ENCODE measurements around the gene PPP2R2D.
A peak's percentile ranks its signal among the peaks of the same experiment; 100 is the strongest.

PPP2R2D gene

DNA sequence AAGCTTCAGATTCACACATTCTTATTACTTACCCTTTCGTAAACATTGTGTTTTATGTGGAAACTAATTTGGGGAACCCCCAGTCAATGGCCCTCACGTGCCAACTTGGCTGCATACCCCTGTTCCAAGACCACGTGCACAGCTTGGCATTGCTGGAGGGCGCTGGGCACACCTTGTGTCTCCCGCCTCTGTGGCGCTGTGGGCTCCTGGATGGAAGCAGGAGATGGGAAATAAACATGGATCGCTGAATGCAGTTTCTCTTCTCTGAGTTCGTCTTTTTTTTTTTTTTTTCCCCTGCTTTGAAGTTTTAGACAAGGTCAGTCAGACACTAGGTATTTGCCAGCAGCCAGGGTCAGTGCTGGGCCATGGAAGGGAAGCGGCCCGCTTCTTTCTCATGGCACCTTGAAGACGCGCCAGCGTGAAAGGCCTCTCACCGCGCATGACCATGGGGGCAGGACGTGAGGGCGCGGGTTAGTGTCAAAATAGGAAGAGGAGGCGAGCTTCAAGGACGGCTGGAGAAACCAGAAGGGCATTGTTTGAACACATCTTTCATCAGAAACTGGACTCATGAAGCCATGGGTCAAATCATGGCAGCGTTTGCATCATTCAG is 53.7 kb downstream of the PPP2R2D start:
- DNase-seq = no peak

- no peak for DNase-seq
Measured at GRCh38 chr10:131955591-131956340, 55.0 kb downstream of the PPP2R2D start.

DNA sequence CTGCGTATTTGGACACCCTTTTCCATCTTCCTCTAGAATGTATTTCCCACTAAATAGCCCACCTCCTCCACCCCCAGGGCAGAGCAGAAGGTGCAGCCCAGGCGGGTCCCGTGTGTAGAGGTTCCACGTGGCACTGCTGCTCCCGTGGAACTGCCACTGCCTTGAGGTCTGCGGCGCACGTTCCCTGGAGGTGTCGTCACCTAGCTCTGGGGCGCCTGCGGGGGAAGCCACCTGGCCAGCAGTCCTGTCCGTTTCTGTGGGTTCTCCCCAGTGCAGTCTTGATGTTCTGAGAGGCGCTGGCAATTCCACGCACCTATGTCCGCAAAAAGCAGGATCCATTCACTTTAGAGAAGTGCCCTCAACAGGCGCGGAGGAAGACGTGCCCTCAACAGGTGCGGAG is 59.0 kb downstream of the PPP2R2D start:
- no peak for DNase-seq

GRCh38 chr10:131960631-131961046 is 59.8 kb downstream of the PPP2R2D start:
- no peak for DNase-seq

- no peak for DNase-seq
Measured at GRCh38 chr10:131961047-131961776, 60.4 kb downstream of the PPP2R2D start.

DNA sequence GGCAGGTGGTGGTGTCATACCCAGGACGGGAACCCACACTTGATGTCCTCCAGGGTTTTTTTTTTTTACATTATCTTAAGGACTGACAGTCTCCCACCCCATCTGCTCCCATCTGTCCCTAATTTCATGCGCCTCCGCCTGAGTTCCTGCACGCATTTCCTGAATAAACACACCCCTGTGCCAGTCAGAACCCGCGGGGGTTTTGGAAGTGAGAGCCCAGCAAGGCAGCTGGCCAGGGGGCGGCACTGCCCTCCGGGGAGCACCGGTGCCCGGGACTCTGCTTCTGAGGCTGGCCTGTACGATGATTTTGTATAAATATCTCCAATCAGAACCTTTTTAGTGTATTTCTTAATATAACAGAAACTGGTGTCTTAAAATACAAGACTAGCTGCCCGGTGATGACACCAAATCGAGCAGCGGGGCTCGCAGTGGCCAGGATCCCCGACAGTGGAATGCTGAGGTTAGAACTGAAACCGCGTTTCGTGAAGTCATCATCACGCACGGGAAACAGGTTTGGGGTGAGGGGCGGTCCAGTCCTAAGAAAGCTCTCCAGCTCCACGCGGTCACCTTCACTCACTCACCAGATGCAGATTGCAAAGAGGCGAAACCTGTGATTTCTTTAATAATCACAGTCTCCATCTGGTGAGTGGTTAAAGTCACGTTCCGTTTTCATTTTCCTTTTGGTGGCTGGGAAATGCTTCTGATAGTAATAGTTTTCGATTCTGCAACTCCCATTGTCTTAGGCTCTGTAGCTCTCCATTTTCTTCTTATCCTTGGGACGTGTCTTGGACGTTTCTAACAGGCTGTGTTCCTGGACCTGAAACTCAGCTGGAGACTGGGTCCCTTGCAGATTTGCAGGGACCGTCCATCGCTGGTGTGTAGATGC is 61.2 kb downstream of the PPP2R2D start:
- peak in 1 of 2 experiments; percentile 51 for DNase-seq

- DNase-seq = no peak
Measured at GRCh38 chr10:131963350-131963749, 62.5 kb downstream of the PPP2R2D start.

- DNase-seq = no peak
Measured at GRCh38 chr10:131963811-131964210, 63.0 kb downstream of the PPP2R2D start.

GRCh38 chr10:131964298-131964697 is 63.5 kb downstream of the PPP2R2D start:
- no peak for DNase-seq

DNA sequence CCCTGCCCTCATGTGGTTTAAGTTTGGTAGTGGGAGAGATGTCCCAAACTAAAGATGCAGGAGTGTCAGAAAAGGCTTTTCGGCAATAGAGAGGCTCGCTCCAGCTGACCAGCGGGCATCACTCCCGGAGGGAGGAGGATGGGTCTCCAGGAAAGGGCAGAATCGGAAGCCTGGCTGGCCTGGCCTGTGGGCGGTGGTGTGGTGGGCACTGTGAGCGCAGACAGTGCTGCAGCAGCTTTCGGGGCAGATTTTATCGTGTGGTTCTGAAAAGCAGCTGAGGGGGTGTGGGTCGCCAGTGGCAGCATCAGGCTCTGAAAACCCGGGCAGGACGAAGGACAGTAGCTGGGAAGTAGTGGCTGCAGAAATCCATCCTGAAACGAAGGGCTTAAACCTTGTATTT is 68.1 kb downstream of the PPP2R2D start:
- no peak for DNase-seq

DNA sequence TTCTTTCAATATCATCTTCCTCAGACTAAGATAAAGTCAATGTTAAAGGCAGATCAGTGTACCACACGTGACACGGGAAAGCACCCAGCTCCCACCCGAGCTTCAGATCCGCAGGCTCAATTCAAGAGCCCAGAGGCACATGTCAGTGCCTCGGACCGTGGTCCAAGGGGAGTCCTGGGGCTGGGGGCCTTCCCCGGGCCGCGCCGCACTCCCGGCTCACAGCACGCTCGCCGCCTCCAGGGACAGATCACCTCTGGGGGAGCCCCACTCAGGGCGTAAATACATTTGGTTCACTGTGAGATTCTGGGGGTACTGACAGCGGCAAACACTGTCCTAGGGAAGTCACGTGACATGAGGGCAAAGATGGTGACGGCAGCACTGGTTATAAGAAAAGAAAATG is 70.1 kb downstream of the PPP2R2D start:
- no peak for DNase-seq

DNA sequence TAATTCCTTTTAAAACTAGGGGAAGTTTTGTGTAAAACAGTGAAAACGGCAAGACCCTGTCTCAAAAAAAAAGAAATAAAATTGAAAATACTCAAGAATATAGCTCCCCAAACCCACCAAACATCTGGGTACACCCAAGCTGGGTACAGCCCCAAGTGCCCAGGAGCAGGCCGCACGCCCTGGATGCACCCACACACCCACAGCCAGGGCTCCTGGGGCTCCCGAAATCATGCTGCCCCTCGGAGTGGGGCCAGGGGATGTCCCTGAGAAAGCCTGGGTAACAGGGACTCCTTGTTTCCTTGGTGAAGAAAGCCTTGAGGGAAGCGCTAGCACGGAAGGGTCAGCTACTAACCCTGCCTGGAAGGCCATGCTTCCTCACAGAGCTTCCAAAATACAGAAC is 70.8 kb downstream of the PPP2R2D start:
- no peak for DNase-seq

GRCh38 chr10:131972474-131973071 is 71.8 kb downstream of the PPP2R2D start:
- no peak for DNase-seq

GRCh38 chr10:131973160-131973951 is 72.5 kb downstream of the PPP2R2D start:
- no peak for DNase-seq

DNA sequence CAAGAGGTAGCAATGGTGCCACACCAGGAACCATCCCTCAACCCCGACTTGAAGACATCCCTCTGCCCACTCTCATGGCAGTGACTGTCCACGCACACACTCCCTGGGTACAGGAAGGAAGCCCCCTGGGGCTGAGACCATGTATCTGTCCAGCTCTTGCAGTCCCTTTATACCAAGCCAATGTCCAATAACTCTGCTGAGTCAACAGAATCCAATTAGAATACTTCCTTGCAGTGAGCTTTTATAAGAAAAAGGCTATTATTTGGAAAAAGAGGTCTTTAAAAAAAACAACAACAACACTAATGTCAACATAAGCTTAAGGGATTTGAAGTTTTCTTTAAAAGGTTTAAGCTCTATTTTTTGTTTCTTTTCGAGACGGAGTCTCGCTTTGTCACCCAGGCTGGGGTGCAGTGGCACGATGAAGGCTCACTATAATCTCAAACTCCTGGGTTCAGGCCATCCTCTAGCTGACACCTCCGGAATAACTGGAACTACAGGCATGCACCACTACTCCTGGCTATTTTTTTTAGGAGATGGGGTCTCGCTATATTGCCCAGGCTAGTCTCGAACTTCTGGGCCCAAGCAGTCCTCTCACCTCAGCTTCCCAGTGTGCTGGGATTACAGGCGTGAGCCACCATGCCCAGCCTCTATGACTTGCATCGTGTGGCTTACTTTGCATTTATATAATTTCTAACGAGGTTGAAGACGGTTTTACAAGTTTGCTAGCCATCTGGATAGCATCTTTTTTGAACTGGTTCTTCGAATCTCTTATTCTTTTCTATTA is 73.4 kb downstream of the PPP2R2D start:
- DNase-seq = no peak

DNA sequence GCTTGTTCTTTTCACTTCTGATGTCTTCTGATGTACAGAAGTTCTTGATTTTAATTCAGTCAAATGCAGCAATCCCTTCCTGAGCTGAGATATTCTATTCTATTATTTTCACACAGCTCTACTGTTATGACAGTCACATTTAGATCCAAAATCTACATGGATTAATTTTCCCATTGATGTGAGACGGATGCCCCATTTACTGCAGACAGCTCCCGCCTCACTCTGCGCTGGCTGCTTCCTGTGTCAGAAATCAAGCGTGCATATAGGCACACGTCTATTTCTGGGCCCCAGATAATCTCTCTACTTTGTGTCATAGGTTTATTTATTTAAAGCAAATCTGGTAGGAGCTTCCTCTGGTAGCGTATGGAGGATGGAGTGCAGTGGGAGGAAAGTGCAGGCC is 74.2 kb downstream of the PPP2R2D start:
- DNase-seq = no peak

DNA sequence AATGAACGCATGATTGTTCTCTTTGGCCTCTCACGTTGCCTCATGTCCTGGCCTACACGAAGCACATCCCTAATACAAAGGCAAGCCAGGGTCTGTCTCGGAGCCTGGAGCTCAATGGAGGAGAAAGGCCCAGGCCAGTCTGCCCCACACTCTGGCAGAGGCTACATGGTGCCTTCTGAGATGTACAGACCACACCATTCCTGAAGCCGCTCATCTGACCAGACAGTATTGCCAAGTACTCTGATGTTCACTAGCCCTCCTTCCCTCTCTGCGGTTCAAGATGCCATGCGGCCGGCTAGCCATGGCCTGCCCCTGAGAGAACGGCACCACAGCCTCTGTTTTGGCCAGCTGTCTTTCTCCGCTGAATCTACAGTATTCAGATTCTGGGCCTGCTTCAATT is 75.0 kb downstream of the PPP2R2D start:
- no peak for DNase-seq

- DNase-seq = no peak
Measured at GRCh38 chr10:131977323-131978096, 76.7 kb downstream of the PPP2R2D start.

DNA sequence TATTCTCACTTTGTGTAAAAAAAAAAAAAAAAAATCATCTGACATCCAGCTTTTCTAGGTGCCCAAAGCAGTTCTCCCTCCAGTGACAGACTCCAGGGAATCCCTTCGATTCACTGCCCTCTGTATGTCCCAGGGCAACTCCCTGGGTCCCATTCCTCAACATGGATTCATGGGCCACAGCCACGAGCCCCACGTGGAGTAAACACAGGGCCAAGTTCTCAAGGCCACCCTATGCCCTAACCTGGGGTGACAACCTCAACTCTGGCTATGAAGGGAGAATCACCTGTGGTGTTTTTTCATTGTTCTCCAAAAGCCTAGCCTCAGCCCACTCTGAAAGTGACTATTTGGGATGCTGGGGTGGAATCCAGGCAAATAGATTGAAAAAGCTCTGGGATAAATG is 77.6 kb downstream of the PPP2R2D start:
- no peak for DNase-seq

DNA sequence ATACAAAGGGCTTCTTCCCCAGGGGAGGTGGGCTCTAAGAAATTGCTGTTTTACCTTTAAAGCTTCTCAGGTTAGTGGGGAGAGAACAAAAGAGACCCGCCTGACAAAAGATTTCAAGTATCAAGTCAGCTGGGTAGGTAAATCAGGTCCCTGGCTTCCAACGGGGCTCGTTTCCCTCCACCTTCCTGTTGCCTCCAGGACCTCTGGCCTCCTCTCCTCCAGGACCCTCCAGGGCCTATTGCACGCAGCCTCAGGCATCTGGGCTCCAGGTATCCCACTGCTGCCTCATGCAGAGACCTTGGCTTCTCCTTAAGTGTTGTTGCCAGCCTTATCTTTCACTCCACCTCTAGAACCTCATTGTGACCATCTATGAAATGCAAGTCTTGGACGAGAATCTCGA is 78.0 kb downstream of the PPP2R2D start:
- DNase-seq = no peak
